Liver (tissue), 3 donors: ENCODE measurements around the gene RASSF6.

Experiments used
- FOXA1 ChIP-seq: IDR thresholded peaks from 2 replicates; pipeline ENCODE4 v1.6.1; 2016; ENCODE audit warnings: antibody characterized with exemption
- FOXA2 ChIP-seq: IDR thresholded peaks from 2 replicates; pipeline ENCODE4 v1.6.1; 2016; ENCODE audit warnings: antibody characterized with exemption
- NR2F2 ChIP-seq: IDR thresholded peaks from 2 replicates; pipeline ENCODE4 v1.6.1; 2016; ENCODE audit warnings: antibody characterized with exemption
- REST ChIP-seq: IDR thresholded peaks from 2 replicates; pipeline ENCODE4 v1.6.1; 2016; ENCODE audit warnings: antibody characterized with exemption, mild to moderate bottlenecking
- SP1 ChIP-seq: IDR thresholded peaks from 2 replicates; pipeline ENCODE4 v1.6.1; 2018; ENCODE audit warnings: antibody characterized with exemption, mild to moderate bottlenecking
- TAF1 ChIP-seq: conservative IDR thresholded peaks from 2 replicates; pipeline ENCODE4 v1.6.1; 2016; ENCODE audit warnings: antibody characterized with exemption, mild to moderate bottlenecking
- TF ChIP-seq, protein P1 (sequence below): fragments of 150-350 bp; IDR thresholded peaks from 2 replicates; pipeline ENCODE4 v1.5.1; 2017; ENCODE audit warnings: improper control_type of control experiment, low read depth, low read length; ENCODE audit not compliant: missing input control
- TF ChIP-seq, protein P2 (sequence below): IDR thresholded peaks from 2 replicates; pipeline ENCODE4 v1.6.1; 2016; ENCODE audit warnings: antibody characterized with exemption
- TF ChIP-seq, protein P3 (sequence below): IDR thresholded peaks from 2 replicates; pipeline ENCODE4 v1.6.1; 2016; ENCODE audit warnings: antibody characterized with exemption
- donor health status: healthy.
- donor health status: healthy.

DNA sequence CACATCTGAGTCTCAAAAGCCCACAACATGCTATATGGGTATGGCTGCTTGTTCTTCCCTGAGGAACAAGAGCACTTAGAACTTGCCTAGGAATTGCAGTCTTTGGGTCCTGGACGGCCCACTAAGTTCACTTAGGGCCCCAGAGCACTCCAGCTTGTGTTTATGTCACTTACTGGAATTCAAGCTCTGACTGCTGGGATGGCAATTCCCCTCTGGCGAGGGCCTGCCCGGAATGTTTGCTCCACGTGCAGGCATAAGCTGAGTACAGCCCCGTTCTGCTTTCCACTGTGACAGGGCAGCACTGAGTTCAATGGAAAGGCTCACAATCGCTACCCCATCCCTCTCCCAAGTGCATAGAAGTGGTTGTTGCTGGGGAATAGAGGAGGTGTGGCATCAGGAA lies 25.9 kb upstream of the RASSF6 start:
- TF ChIP-seq, protein P1, sequence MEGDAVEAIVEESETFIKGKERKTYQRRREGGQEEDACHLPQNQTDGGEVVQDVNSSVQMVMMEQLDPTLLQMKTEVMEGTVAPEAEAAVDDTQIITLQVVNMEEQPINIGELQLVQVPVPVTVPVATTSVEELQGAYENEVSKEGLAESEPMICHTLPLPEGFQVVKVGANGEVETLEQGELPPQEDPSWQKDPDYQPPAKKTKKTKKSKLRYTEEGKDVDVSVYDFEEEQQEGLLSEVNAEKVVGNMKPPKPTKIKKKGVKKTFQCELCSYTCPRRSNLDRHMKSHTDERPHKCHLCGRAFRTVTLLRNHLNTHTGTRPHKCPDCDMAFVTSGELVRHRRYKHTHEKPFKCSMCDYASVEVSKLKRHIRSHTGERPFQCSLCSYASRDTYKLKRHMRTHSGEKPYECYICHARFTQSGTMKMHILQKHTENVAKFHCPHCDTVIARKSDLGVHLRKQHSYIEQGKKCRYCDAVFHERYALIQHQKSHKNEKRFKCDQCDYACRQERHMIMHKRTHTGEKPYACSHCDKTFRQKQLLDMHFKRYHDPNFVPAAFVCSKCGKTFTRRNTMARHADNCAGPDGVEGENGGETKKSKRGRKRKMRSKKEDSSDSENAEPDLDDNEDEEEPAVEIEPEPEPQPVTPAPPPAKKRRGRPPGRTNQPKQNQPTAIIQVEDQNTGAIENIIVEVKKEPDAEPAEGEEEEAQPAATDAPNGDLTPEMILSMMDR = no peak
- TF ChIP-seq FOXA2 (no peak), SP1 (no peak), REST (no peak), TAF1 (no peak), FOXA1 (no peak), NR2F2 (no peak)
- TF ChIP-seq, protein P2, sequence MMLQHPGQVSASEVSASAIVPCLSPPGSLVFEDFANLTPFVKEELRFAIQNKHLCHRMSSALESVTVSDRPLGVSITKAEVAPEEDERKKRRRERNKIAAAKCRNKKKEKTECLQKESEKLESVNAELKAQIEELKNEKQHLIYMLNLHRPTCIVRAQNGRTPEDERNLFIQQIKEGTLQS = no peak
- TF ChIP-seq, protein P3, sequence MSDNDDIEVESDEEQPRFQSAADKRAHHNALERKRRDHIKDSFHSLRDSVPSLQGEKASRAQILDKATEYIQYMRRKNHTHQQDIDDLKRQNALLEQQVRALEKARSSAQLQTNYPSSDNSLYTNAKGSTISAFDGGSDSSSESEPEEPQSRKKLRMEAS = no peak
